A549 (cell line): Measurements from ENCODE around the gene EVX1. TPM values are rescaled to one million over a fixed set of nuclear protein-coding genes. Genes with fewer than 3 reads are reported as not detected.

Experiments
- ATAC-seq, 2 experiments: fragments of 200-7000 bp in 1 of 2; fragments of >200 bp in 1 of 2; cut with Nextera tagmentation in 1 of 2; cut with Tn5 transposase in 1 of 2; 3 replicates each; pipeline versions ENCODE4 v1.8.0 to v1.9.1; 2018 to 2020; ENCODE audit warnings: mild to moderate bottlenecking in 1 of 2, moderate library complexity in 1 of 2
- CTCF ChIA-PET: fragments of 300-600 bp; sonication (Branson Sonifier 250); formaldehyde crosslinking; extraction: SDS; loops from one replicate; lab custom pipeline; 2021; ENCODE audit warnings: antibody characterized with exemption, inconsistent platforms; lab: Yijun Ruan, JAX
- POLR2A ChIA-PET: fragments of 350-600 bp; formaldehyde crosslinking; extraction: SDS; loops from one replicate; lab custom pipeline; 2021; ENCODE audit warnings: antibody characterized with exemption, inconsistent platforms; lab: Yijun Ruan, JAX
- DNase-seq, 2 experiments: peaks; one replicate each; pipeline versions ENCODE4 v3.0.0 to v3.0.0-alpha.2; 2011 to 2016; ENCODE audit warnings: low read depth in 1 of 2, low spot score in 1 of 2
- FAIRE-seq: peaks from 2 replicates; lab custom pipeline; 2011; peaks lifted over from hg19 to GRCh38; lab: Jason Lieb, UNC
- H3K27ac ChIP-seq, 2 experiments: fragments of >200 bp; sonication (Bioruptor Twin); formaldehyde crosslinking; 3 replicates each; pipeline ENCODE4 v1.5.1; 2016 to 2017
- H3K4me1 ChIP-seq: fragments of >200 bp; sonication (Bioruptor Twin); formaldehyde crosslinking; 3 replicates; pipeline ENCODE4 v1.6.1; 2016
- H3K4me2 ChIP-seq: fragments of >200 bp; sonication (Bioruptor Twin); formaldehyde crosslinking; 3 replicates; pipeline ENCODE4 v1.6.1; 2016
- H3K4me3 ChIP-seq: fragments of >200 bp; sonication (Bioruptor Twin); formaldehyde crosslinking; 3 replicates; pipeline ENCODE4 v1.5.1; 2016
- H3K9me3 ChIP-seq: fragments of >200 bp; sonication (Bioruptor Twin); formaldehyde crosslinking; 3 replicates; pipeline ENCODE4 v1.6.1; 2016
- BHLHE40 ChIP-seq: IDR thresholded peaks from 2 replicates; pipeline ENCODE4 v1.6.1; 2012; ENCODE audit warnings: low read depth, low read length, inconsistent platforms
- CBX8 ChIP-seq: fragments of 200-600 bp; sonication (generic); IDR thresholded peaks from 2 replicates; pipeline ENCODE4 v1.6.1; 2016
- CHD4 ChIP-seq: fragments of 200-600 bp; sonication (generic); IDR thresholded peaks from 2 replicates; pipeline ENCODE4 v1.6.1; 2016; ENCODE audit warnings: antibody characterized with exemption, mild to moderate bottlenecking, borderline replicate concordance
- EHMT2 ChIP-seq: fragments of 200-600 bp; sonication (generic); IDR thresholded peaks from 2 replicates; pipeline ENCODE4 v1.6.1; 2016; ENCODE audit warnings: antibody characterized with exemption, low read depth, mild to moderate bottlenecking, moderate library complexity
- FOSL2 ChIP-seq, 2 experiments: fragments of 450-650 bp in 1 of 2; fragments of >200 bp in 1 of 2; sonication (Bioruptor Twin) in 1 of 2; formaldehyde crosslinking; IDR thresholded peaks; 2 replicates each; pipeline versions ENCODE4 v1.5.0 to v1.6.1; 2016 to 2020; ENCODE audit warnings: mild to moderate bottlenecking in 1 of 2, moderate library complexity in 1 of 2
- FOXS1 ChIP-seq: fragments of 250-450 bp; sonication (Bioruptor Pico); IDR thresholded peaks from 2 replicates; pipeline ENCODE4 v1.5.0; 2020; ENCODE audit warnings: mild to moderate bottlenecking, moderate library complexity
- HEYL ChIP-seq: fragments of 250-450 bp; sonication (Bioruptor Pico); IDR thresholded peaks from 2 replicates; pipeline ENCODE4 v1.8.0; 2021; ENCODE audit warnings: mild to moderate bottlenecking, moderate library complexity
- HOXB5 ChIP-seq: fragments of 250-450 bp; sonication (Bioruptor Pico); IDR thresholded peaks from 2 replicates; pipeline ENCODE4 v1.5.0; 2020; ENCODE audit warnings: mild to moderate bottlenecking, moderate library complexity
- KDM1A ChIP-seq: fragments of 200-600 bp; sonication (generic); IDR thresholded peaks from 2 replicates; pipeline ENCODE4 v1.6.1; 2016; ENCODE audit warnings: low read depth, mild to moderate bottlenecking
- MAZ ChIP-seq: fragments of 150-350 bp; IDR thresholded peaks from 2 replicates; pipeline ENCODE4 v1.6.1; 2014; ENCODE audit warnings: antibody characterized with exemption, low read depth, low read length, borderline replicate concordance
- NFE2L2 ChIP-seq: fragments of 150-350 bp; conservative IDR thresholded peaks from 2 replicates; pipeline ENCODE4 v1.6.1; 2014; ENCODE audit warnings: low read length
- PHF8 ChIP-seq: fragments of 200-600 bp; sonication (generic); IDR thresholded peaks from 2 replicates; pipeline ENCODE4 v1.6.1; 2016; ENCODE audit warnings: low read depth, mild to moderate bottlenecking, antibody characterized with exemption, moderate library complexity, borderline replicate concordance
- POLR2A ChIP-seq: IDR thresholded peaks from 2 replicates; pipeline ENCODE4 v1.6.1; 2012; ENCODE audit warnings: mild to moderate bottlenecking, low read length
- RAD21 ChIP-seq, 2 experiments: fragments of >200 bp in 1 of 2; sonication (Bioruptor Twin) in 1 of 2; formaldehyde crosslinking in 1 of 2; IDR thresholded peaks in 1 of 2; conservative IDR thresholded peaks in 1 of 2; 2 replicates in 1 of 2; 3 replicates in 1 of 2; pipeline ENCODE4 v1.6.1; 2012 to 2018; ENCODE audit warnings: inconsistent platforms in 1 of 2
- RNF2 ChIP-seq: fragments of 200-600 bp; sonication (generic); IDR thresholded peaks from 2 replicates; pipeline ENCODE4 v1.6.1; 2016; ENCODE audit warnings: low read depth, mild to moderate bottlenecking, antibody characterized with exemption, moderate library complexity, borderline replicate concordance
- SREBF2 ChIP-seq: fragments of 450-650 bp; IDR thresholded peaks from 2 replicates; pipeline ENCODE4 v1.6.1; 2014; ENCODE audit warnings: mild to moderate bottlenecking, moderate library complexity
- TFCP2L1 ChIP-seq: fragments of 250-450 bp; sonication (Bioruptor Pico); IDR thresholded peaks from 2 replicates; pipeline ENCODE4 v1.5.0; 2021; ENCODE audit warnings: mild to moderate bottlenecking
- WGBS: methylation state at CpG from one replicate; pipeline ENCODE4 v1.1.6; 2017; ENCODE audit errors: missing lambda C conversion rate; 5-methylcytosine and 5-hydroxymethylcytosine counted together
- polyA plus RNA-seq, 4 experiments: library from polyadenylated mRNA; depleted of rRNA in 3 of 4; stranded (reverse); fragments of >200 nt; fragmentation: RNase III in 1 of 4; extraction: RNeasy Plus Mini Kit Qiagen cat#74134 plus additional on column Dnase treatment in 1 of 4; gene quantifications; 2 replicates in 3 of 4; 3 replicates in 1 of 4; pipeline ENCODE4 v1.2.3, GENCODE V29; 2011 to 2017
- TF ChIP-seq, protein P1 (sequence below): fragments of 450-650 bp; IDR thresholded peaks from 2 replicates; pipeline ENCODE4 v1.6.1; 2014; ENCODE audit warnings: antibody characterized with exemption
- TF ChIP-seq, protein P2 (sequence below): fragments of 150-350 bp; IDR thresholded peaks from 2 replicates; pipeline ENCODE4 v1.6.1; 2014; ENCODE audit warnings: low read depth, mild to moderate bottlenecking, low read length
- TF ChIP-seq, protein P3 (sequence below): fragments of >200 bp; sonication (Bioruptor Twin); formaldehyde crosslinking; IDR thresholded peaks from 3 replicates; pipeline ENCODE4 v1.6.1; 2016

The EVX1 gene
- polyA plus RNA-seq, 2 of the 4 experiments (the other 2 are of a cell fraction), result 0.05 to 0.08 TPM

DNA sequence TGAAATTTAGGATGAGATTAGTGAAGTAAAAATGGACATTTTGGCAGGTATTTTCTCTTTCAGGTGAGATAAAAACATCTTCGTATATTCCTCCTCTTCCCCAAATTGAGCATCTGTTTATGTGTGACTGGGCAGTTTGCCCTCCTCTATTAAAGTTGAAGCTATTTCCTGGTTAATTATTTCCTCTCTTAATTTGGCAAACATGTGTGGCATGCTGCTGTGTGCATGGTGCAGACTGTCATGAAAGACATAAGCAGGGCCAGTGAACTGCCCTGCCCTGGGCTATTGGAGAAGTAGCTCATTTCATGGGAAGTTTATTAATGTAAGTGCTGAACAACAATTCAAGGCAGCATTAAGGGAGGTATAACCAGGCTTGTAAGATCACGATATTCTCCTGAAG lies 52.6 kb downstream of the EVX1 start:
- Histone ChIP-seq H3K4me2 (no peak overlapping the region), H3K4me3 (no peak overlapping the region), H3K9me3 (no peaks in the 10 kb centered on the region), H3K27ac (no peak overlapping the region), H3K4me1 (no peaks in the 10 kb centered on the region)
- WGBS, result 30% methylated on average over 2 of the region's 2 CpGs
- TF ChIP-seq SREBF2 (no peak), POLR2A (no peak), HOXB5 (no peak), PHF8 (no peak), BHLHE40 (no peak), KDM1A (no peak), CHD4 (no peak), HEYL (CRISPR knock-in tag) (no peak)
- TF ChIP-seq, protein P1, sequence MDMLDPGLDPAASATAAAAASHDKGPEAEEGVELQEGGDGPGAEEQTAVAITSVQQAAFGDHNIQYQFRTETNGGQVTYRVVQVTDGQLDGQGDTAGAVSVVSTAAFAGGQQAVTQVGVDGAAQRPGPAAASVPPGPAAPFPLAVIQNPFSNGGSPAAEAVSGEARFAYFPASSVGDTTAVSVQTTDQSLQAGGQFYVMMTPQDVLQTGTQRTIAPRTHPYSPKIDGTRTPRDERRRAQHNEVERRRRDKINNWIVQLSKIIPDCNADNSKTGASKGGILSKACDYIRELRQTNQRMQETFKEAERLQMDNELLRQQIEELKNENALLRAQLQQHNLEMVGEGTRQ, result no peak
- TF ChIP-seq, protein P2, sequence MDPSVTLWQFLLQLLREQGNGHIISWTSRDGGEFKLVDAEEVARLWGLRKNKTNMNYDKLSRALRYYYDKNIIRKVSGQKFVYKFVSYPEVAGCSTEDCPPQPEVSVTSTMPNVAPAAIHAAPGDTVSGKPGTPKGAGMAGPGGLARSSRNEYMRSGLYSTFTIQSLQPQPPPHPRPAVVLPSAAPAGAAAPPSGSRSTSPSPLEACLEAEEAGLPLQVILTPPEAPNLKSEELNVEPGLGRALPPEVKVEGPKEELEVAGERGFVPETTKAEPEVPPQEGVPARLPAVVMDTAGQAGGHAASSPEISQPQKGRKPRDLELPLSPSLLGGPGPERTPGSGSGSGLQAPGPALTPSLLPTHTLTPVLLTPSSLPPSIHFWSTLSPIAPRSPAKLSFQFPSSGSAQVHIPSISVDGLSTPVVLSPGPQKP, result no peak
- FAIRE-seq (no peak), ATAC-seq (no peak), DNase-seq (no peak)
- ChIA-PET POLR2A (no interaction called here), CTCF (interaction anchor here (1.0 kb wide), 1 partner anchor 15 kb away, joined by 3 read pairs; no protein-coding TSS in a partner anchor)

DNA sequence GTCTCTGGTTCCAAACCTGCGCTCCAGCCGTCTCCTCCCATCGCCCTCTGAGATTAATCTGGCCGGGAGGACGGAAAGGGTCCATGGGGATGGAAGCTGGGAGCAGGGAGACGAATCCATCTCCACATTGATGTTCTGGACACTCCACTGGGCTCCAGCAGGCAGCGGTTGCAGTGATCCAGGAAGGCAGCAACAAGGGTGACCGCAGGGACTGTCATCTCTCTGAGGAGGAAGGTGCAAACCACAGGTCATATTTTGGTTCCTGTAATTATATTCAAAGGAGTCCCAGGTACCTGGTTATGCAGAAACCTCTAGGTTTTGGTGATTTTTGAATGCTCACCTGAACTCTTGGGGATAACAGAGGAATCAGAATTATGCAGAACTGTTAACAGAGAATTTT lies 54.8 kb downstream of the EVX1 start:
- Histone ChIP-seq H3K27ac (no peak overlapping the region), H3K4me3 (no peak overlapping the region), H3K9me3 (no peaks in the 10 kb centered on the region), H3K4me2 (no peak overlapping the region), H3K4me1 (no peaks in the 10 kb centered on the region)
- DNase-seq (no peak), FAIRE-seq (no peak), ATAC-seq (no peak)
- ChIA-PET POLR2A (no interaction called here), CTCF (no interaction called here)
- WGBS, result 77% methylated on average over 8 of the region's 8 CpGs
- TF ChIP-seq FOSL2 (IDR thresholded peaks at IDR 0.05) (no peak), FOSL2 (CRISPR knock-in tag; IDR thresholded peaks at IDR 0.05) (no peak), FOXS1 (CRISPR knock-in tag) (no peak), EHMT2 (no peak), RNF2 (no peak), MAZ (no peak), TFCP2L1 (CRISPR knock-in tag) (no peak), RAD21 (conservative IDR thresholded peaks at IDR 0.05 in 1 of 2, IDR thresholded peaks at IDR 0.05 in 1 of 2) (no peak), BHLHE40 (no peak), CBX8 (no peak), NFE2L2 (no peak)
- TF ChIP-seq, protein P3, sequence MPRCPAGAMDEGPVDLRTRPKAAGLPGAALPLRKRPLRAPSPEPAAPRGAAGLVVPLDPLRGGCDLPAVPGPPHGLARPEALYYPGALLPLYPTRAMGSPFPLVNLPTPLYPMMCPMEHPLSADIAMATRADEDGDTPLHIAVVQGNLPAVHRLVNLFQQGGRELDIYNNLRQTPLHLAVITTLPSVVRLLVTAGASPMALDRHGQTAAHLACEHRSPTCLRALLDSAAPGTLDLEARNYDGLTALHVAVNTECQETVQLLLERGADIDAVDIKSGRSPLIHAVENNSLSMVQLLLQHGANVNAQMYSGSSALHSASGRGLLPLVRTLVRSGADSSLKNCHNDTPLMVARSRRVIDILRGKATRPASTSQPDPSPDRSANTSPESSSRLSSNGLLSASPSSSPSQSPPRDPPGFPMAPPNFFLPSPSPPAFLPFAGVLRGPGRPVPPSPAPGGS, result no peak

Other genes starting within 250 kb of the EVX1 start
- 4.8 and 5.0 TPM in 2 replicates for gene HOXA1, start 146.8 kb upstream of the EVX1 start, polyA plus RNA-seq (2011; rRNA removed)
- gene HOXA1, start 146.8 kb upstream of the EVX1 start, polyA plus RNA-seq (2017; fragmentation: RNase III; extraction: RNeasy Plus Mini Kit Qiagen cat#74134 plus additional on column Dnase treatment), result 2.6 to 3.0 TPM (median 2.8 TPM) in 3 replicates
- 2.1 and 2.4 TPM in 2 replicates for gene HOXA2, start 140.1 kb upstream of the EVX1 start, polyA plus RNA-seq (2011; rRNA removed)
- 1.3 to 1.5 TPM (median 1.4 TPM) in 3 replicates for gene HOXA2, start 140.1 kb upstream of the EVX1 start, polyA plus RNA-seq (2017; fragmentation: RNase III; extraction: RNeasy Plus Mini Kit Qiagen cat#74134 plus additional on column Dnase treatment)
- gene HOXA4, start 112.0 kb upstream of the EVX1 start, polyA plus RNA-seq (2011; rRNA removed), result 2.6 and 2.8 TPM in 2 replicates
- gene HOXA4, start 112.0 kb upstream of the EVX1 start, polyA plus RNA-seq (2017; fragmentation: RNase III; extraction: RNeasy Plus Mini Kit Qiagen cat#74134 plus additional on column Dnase treatment), result 2.1 to 3.0 TPM (median 2.3 TPM) in 3 replicates
- gene HOXA5, start 99.1 kb upstream of the EVX1 start, polyA plus RNA-seq (2011; rRNA removed), result 6.3 and 6.5 TPM in 2 replicates
- 2.9 to 4.9 TPM (median 4.0 TPM) in 3 replicates for gene HOXA5, start 99.1 kb upstream of the EVX1 start, polyA plus RNA-seq (2017; fragmentation: RNase III; extraction: RNeasy Plus Mini Kit Qiagen cat#74134 plus additional on column Dnase treatment)
- 0.78 and 0.90 TPM in 2 replicates for gene HOXA6, start 95.0 kb upstream of the EVX1 start, polyA plus RNA-seq (2011; rRNA removed)
- 1.6 to 2.2 TPM (median 2.1 TPM) in 3 replicates for gene HOXA6, start 95.0 kb upstream of the EVX1 start, polyA plus RNA-seq (2017; fragmentation: RNase III; extraction: RNeasy Plus Mini Kit Qiagen cat#74134 plus additional on column Dnase treatment)
- gene HOXA3, start 90.2 kb upstream of the EVX1 start, polyA plus RNA-seq (2011; rRNA removed), result 3.3 TPM in 2 replicates
- 5.8 to 11.4 TPM (median 8.7 TPM) in 3 replicates for gene HOXA3, start 90.2 kb upstream of the EVX1 start, polyA plus RNA-seq (2017; fragmentation: RNase III; extraction: RNeasy Plus Mini Kit Qiagen cat#74134 plus additional on column Dnase treatment)
- gene HOXA7, start 86.1 kb upstream of the EVX1 start, polyA plus RNA-seq (2011; rRNA removed), result 3.3 and 4.1 TPM in 2 replicates
- 3.7 to 4.8 TPM (median 4.5 TPM) in 3 replicates for gene HOXA7, start 86.1 kb upstream of the EVX1 start, polyA plus RNA-seq (2017; fragmentation: RNase III; extraction: RNeasy Plus Mini Kit Qiagen cat#74134 plus additional on column Dnase treatment)
- 1.1 and 1.4 TPM in 2 replicates for gene HOXA9, start 77.3 kb upstream of the EVX1 start, polyA plus RNA-seq (2011; rRNA removed)
- gene HOXA9, start 77.3 kb upstream of the EVX1 start, polyA plus RNA-seq (2017; fragmentation: RNase III; extraction: RNeasy Plus Mini Kit Qiagen cat#74134 plus additional on column Dnase treatment), result 1.1 to 1.4 TPM (median 1.3 TPM) in 3 replicates
- gene HOXA10, start 68.5 kb upstream of the EVX1 start, polyA plus RNA-seq (2011; rRNA removed), result 5.7 and 7.7 TPM in 2 replicates
- gene HOXA10, start 68.5 kb upstream of the EVX1 start, polyA plus RNA-seq (2017; fragmentation: RNase III; extraction: RNeasy Plus Mini Kit Qiagen cat#74134 plus additional on column Dnase treatment), result 5.0 to 5.7 TPM (median 5.2 TPM) in 3 replicates
- 0.68 and 0.69 TPM in 2 replicates for gene HOXA11, start 57.6 kb upstream of the EVX1 start, polyA plus RNA-seq (2011; rRNA removed)
- 0.59 to 0.84 TPM (median 0.61 TPM) in 3 replicates for gene HOXA11, start 57.6 kb upstream of the EVX1 start, polyA plus RNA-seq (2017; fragmentation: RNase III; extraction: RNeasy Plus Mini Kit Qiagen cat#74134 plus additional on column Dnase treatment)
- 2.2 TPM in 2 replicates for gene HOXA13, start 42.7 kb upstream of the EVX1 start, polyA plus RNA-seq (2011; rRNA removed)
- 2.3 to 2.7 TPM (median 2.4 TPM) in 3 replicates for gene HOXA13, start 42.7 kb upstream of the EVX1 start, polyA plus RNA-seq (2017; fragmentation: RNase III; extraction: RNeasy Plus Mini Kit Qiagen cat#74134 plus additional on column Dnase treatment)